Immature natural killer cell (primary cell): ENCODE results near the gene FOXD4L3. TPM values are rescaled to one million over a fixed set of nuclear protein-coding genes. Genes with fewer than 3 reads are reported as not detected.
"Not testable (repeated sequence)": the region's sequence is repeated elsewhere in the genome, so short reads cannot be mapped to it uniquely, and the experiment has no call there.

Experiments used
- DNase-seq, 3 donors: peaks; one replicate each; pipeline ENCODE4 v3.0.0; 2022; ENCODE audit warnings: mixed read lengths in 1 of 3
- H3K27ac Mint-ChIP-seq, 6 donors: one replicate each; pipeline ENCODE4 v1.8.0; 2020; ENCODE audit warnings: mixed read lengths in 6 of 6, mild to moderate bottlenecking in 5 of 6, inconsistent platforms in 4 of 6, moderate library complexity in 3 of 6
- H3K27me3 Mint-ChIP-seq, 3 donors: one replicate each; pipeline ENCODE4 v1.8.0; 2020 to 2021; ENCODE audit warnings: low read depth in 3 of 3, mild to moderate bottlenecking in 3 of 3, mixed read lengths in 3 of 3, moderate library complexity in 3 of 3, inconsistent platforms in 1 of 3
- H3K36me3 Mint-ChIP-seq, 3 donors: one replicate each; pipeline ENCODE4 v1.8.0; 2020; ENCODE audit warnings: mixed read lengths in 3 of 3, inconsistent platforms in 2 of 3, mild to moderate bottlenecking in 2 of 3
- H3K4me1 Mint-ChIP-seq, 2 donors: one replicate each; pipeline ENCODE4 v1.8.0; 2020; ENCODE audit warnings: inconsistent platforms in 2 of 2, mild to moderate bottlenecking in 2 of 2, mixed read lengths in 2 of 2, moderate library complexity in 1 of 2
- H3K4me3 Mint-ChIP-seq, 5 donors: one replicate each; pipeline ENCODE4 v1.8.0; 2020; ENCODE audit warnings: mild to moderate bottlenecking in 5 of 5, mixed read lengths in 5 of 5, inconsistent platforms in 3 of 5, moderate library complexity in 3 of 5
- H3K9me3 Mint-ChIP-seq, 6 donors: one replicate each; pipeline ENCODE4 v1.8.0; 2020; ENCODE audit warnings: mild to moderate bottlenecking in 6 of 6, mixed read lengths in 6 of 6, inconsistent platforms in 4 of 6, moderate library complexity in 3 of 6
- polyA plus RNA-seq, 3 donors: library from polyadenylated mRNA; unstranded; fragments of 300-500 nt; fragmentation: Illumina TruSeq; gene quantifications; one replicate each; pipeline ENCODE4 v1.2.3, GENCODE V29; 2021

Gene FOXD4L3
- polyA plus RNA-seq, 3 donors from 2014 or later = not detected

GRCh38 chr9:68332122-68332521, 29.5 kb downstream of the FOXD4L3 start:
- H3K9me3 Mint-ChIP-seq, H3K36me3 Mint-ChIP-seq, H3K27ac Mint-ChIP-seq, H3K27me3 Mint-ChIP-seq, DNase-seq, H3K4me3 Mint-ChIP-seq, H3K4me1 Mint-ChIP-seq: not testable (repeated sequence)

GRCh38 chr9:68335935-68336334, 33.3 kb downstream of the FOXD4L3 start:
- not testable (repeated sequence) for H3K27ac Mint-ChIP-seq, DNase-seq, H3K36me3 Mint-ChIP-seq, H3K4me1 Mint-ChIP-seq, H3K27me3 Mint-ChIP-seq, H3K4me3 Mint-ChIP-seq, H3K9me3 Mint-ChIP-seq

GRCh38 chr9:68336639-68337339, 34.1 kb downstream of the FOXD4L3 start:
- not testable (repeated sequence) for H3K4me3 Mint-ChIP-seq

GRCh38 chr9:68338000-68338399, 35.3 kb downstream of the FOXD4L3 start:
- not testable (repeated sequence) for H3K36me3 Mint-ChIP-seq, H3K27me3 Mint-ChIP-seq, H3K4me3 Mint-ChIP-seq, H3K9me3 Mint-ChIP-seq, H3K27ac Mint-ChIP-seq, DNase-seq, H3K4me1 Mint-ChIP-seq

More at GRCh38 chr9:68336639-68337339, 34.1 kb downstream of the FOXD4L3 start:
- DNase-seq, H3K9me3 Mint-ChIP-seq, H3K4me1 Mint-ChIP-seq, H3K36me3 Mint-ChIP-seq, H3K27me3 Mint-ChIP-seq, H3K27ac Mint-ChIP-seq: not testable (repeated sequence)

GRCh38 chr9:68342265-68343025, 39.8 kb downstream of the FOXD4L3 start:
- H3K4me1 Mint-ChIP-seq, H3K36me3 Mint-ChIP-seq, H3K27ac Mint-ChIP-seq, H3K9me3 Mint-ChIP-seq, H3K4me3 Mint-ChIP-seq, H3K27me3 Mint-ChIP-seq: not testable (repeated sequence)
- peak in 1 of 3 donors; percentile 3 for DNase-seq

- H3K4me3 Mint-ChIP-seq, H3K27ac Mint-ChIP-seq, H3K4me1 Mint-ChIP-seq, H3K36me3 Mint-ChIP-seq, H3K27me3 Mint-ChIP-seq, DNase-seq, H3K9me3 Mint-ChIP-seq: not testable (repeated sequence)
Measured at GRCh38 chr9:68343242-68343641, 40.6 kb downstream of the FOXD4L3 start.

- H3K4me1 Mint-ChIP-seq, H3K27me3 Mint-ChIP-seq, DNase-seq, H3K4me3 Mint-ChIP-seq, H3K36me3 Mint-ChIP-seq, H3K9me3 Mint-ChIP-seq, H3K27ac Mint-ChIP-seq: not testable (repeated sequence)
Measured at GRCh38 chr9:68343992-68344391, 41.3 kb downstream of the FOXD4L3 start.

- H3K27ac Mint-ChIP-seq, H3K4me3 Mint-ChIP-seq, H3K27me3 Mint-ChIP-seq, H3K36me3 Mint-ChIP-seq, H3K9me3 Mint-ChIP-seq, DNase-seq, H3K4me1 Mint-ChIP-seq: not testable (repeated sequence)
Measured at GRCh38 chr9:68351689-68352088, 49.0 kb downstream of the FOXD4L3 start.

Other genes starting within 250 kb of the FOXD4L3 start
- 10 to 100 TPM in 2 of 3 donors, 1 to 10 TPM in 1; 1.8 to 17.5 (median 10.5) TPM for gene ZNG1C, start 60.9 kb upstream of the FOXD4L3 start, polyA plus RNA-seq
- 1 to 10 TPM in 1 of 3 donors, not detected in 2; 1.2 TPM for gene PGM5, start 53.7 kb downstream of the FOXD4L3 start, polyA plus RNA-seq
- not detected for gene TMEM252, start 238.0 kb downstream of the FOXD4L3 start, polyA plus RNA-seq